H1 (cell line): ENCODE data around the gene ATP6V1G1. TPM values are rescaled to one million over a fixed set of nuclear protein-coding genes. Genes with fewer than 3 reads are reported as not detected.

ENCODE experiments used
- CTCF ChIA-PET: fragments of 300-600 bp; sonication (Branson Sonifier 250); formaldehyde crosslinking; loops from one replicate; lab custom pipeline; 2021; ENCODE audit not compliant: partially characterized antibody; lab: Charles Lee
- POLR2A ChIA-PET: fragments of 300-600 bp; sonication (Branson Sonifier 250); formaldehyde crosslinking; loops from one replicate; lab custom pipeline; 2021; ENCODE audit warnings: inconsistent platforms; ENCODE audit not compliant: partially characterized antibody; lab: Charles Lee
- DNase-seq, 2 experiments: peaks; one replicate each; pipeline versions ENCODE4 v3.0.0 to v3.0.0-alpha.2; 2010 to 2022; ENCODE audit warnings: low spot score in 2 of 2, low read depth in 1 of 2, mixed read lengths in 1 of 2
- FAIRE-seq: peaks from 2 replicates; lab custom pipeline; 2011; peaks lifted over from hg19 to GRCh38; lab: Jason Lieb, UNC
- H2AFZ ChIP-seq: 2 replicates; pipeline ENCODE4 v1.8.1; 2012; ENCODE audit warnings: low read length, inconsistent platforms
- H2AK5ac ChIP-seq: 2 replicates; pipeline ENCODE4 v1.6.1; 2013; ENCODE audit warnings: low read depth, low read length
- H2BK120ac ChIP-seq: replicated peaks from 2 replicates; pipeline ENCODE3; 2013; ENCODE audit warnings: low read depth, low read length, inconsistent platforms
- H2BK12ac ChIP-seq: 2 replicates; pipeline ENCODE4 v1.6.1; 2013; ENCODE audit warnings: low read depth, low read length
- H2BK15ac ChIP-seq: 2 replicates; pipeline ENCODE4 v1.6.1; 2013; ENCODE audit warnings: low read length
- H2BK20ac ChIP-seq: 2 replicates; pipeline ENCODE4 v1.6.1; 2013; ENCODE audit warnings: low read length
- H2BK5ac ChIP-seq: 2 replicates; pipeline ENCODE4 v1.6.1; 2013; ENCODE audit warnings: low read depth, low read length
- H3K14ac ChIP-seq: 2 replicates; pipeline ENCODE4 v1.6.1; 2013; ENCODE audit warnings: inconsistent platforms; ENCODE audit not compliant: insufficient read length
- H3K18ac ChIP-seq: 2 replicates; pipeline ENCODE4 v1.6.1; 2013; ENCODE audit warnings: low read length; ENCODE audit errors: extremely low read depth
- H3K23ac ChIP-seq: 2 replicates; pipeline ENCODE4 v1.6.1; 2013; ENCODE audit warnings: inconsistent platforms; ENCODE audit not compliant: insufficient read length
- H3K23me2 ChIP-seq: 2 replicates; pipeline ENCODE4 v1.6.1; 2013; ENCODE audit warnings: low read depth, low read length
- H3K27ac ChIP-seq: 2 replicates; pipeline ENCODE4 v1.6.1; 2011; ENCODE audit warnings: low read depth, low read length, inconsistent platforms
- H3K27me3 ChIP-seq, 4 experiments: replicated peaks in 1 of 4; 1 replicate in 1 of 4; 2 replicates in 3 of 4; pipeline versions ENCODE4 v1.6.1 to v1.8.1; 2011 to 2013; ENCODE audit warnings: low read length in 3 of 4, mild to moderate bottlenecking in 3 of 4, inconsistent platforms in 2 of 4, mixed read lengths in 2 of 4, moderate library complexity in 1 of 4; ENCODE audit not compliant: control insufficient read depth in 3 of 4, insufficient read depth in 3 of 4; ENCODE audit errors: extremely low read depth in 1 of 4
- H3K36me3 ChIP-seq, 4 experiments: 2 replicates each; pipeline versions ENCODE4 v1.6.1 to v1.8.1; 2011 to 2013; ENCODE audit warnings: mild to moderate bottlenecking in 4 of 4, low read length in 3 of 4, moderate library complexity in 2 of 4, control low read depth in 1 of 4, inconsistent platforms in 1 of 4; ENCODE audit not compliant: insufficient read depth in 4 of 4, control insufficient read depth in 2 of 4
- H3K4ac ChIP-seq: replicated peaks from 2 replicates; pipeline ENCODE3; 2013; ENCODE audit warnings: low read length, low read depth, mixed read lengths, inconsistent platforms; ENCODE audit not compliant: insufficient read length
- H3K4me1 ChIP-seq, 4 experiments: replicated peaks in 1 of 4; 1 replicate in 1 of 4; 2 replicates in 3 of 4; pipeline versions ENCODE4 v1.6.1 to v1.8.1; 2011 to 2013; ENCODE audit warnings: low read length in 3 of 4, inconsistent platforms in 2 of 4, mixed read lengths in 1 of 4; ENCODE audit not compliant: insufficient read depth in 4 of 4, control insufficient read depth in 3 of 4
- H3K4me2 ChIP-seq, 2 experiments: 2 replicates each; pipeline versions ENCODE4 v1.6.1 to v1.8.1; 2011 to 2013; ENCODE audit warnings: low read depth in 2 of 2, low read length in 2 of 2, control low read depth in 1 of 2, inconsistent platforms in 1 of 2, mild to moderate bottlenecking in 1 of 2; ENCODE audit not compliant: insufficient read depth in 1 of 2
- H3K4me3 ChIP-seq, 4 experiments: fragments of 200-600, 300-600 bp in 1 of 4; sonication (generic), shearing (Covaris generic), sonication (Bioruptor Twin) in 1 of 4; 2 replicates each; pipeline versions ENCODE4 v1.5.1 to v1.8.1; 2011 to 2016; ENCODE audit warnings: low read length in 4 of 4, low read depth in 3 of 4, control low read depth in 2 of 4, inconsistent platforms in 2 of 4, mild to moderate bottlenecking in 2 of 4, mixed read lengths in 1 of 4, moderate library complexity in 1 of 4; ENCODE audit not compliant: insufficient read depth in 2 of 4; ENCODE audit errors: extremely low read depth in 1 of 4
- H3K56ac ChIP-seq: replicated peaks from 2 replicates; pipeline ENCODE3; 2013; ENCODE audit warnings: low read depth, mild to moderate bottlenecking, mixed read lengths, low read length, inconsistent platforms; ENCODE audit not compliant: insufficient read length
- H3K79me1 ChIP-seq: 2 replicates; pipeline ENCODE4 v1.6.1; 2013; ENCODE audit warnings: low read depth, low read length, control low read depth
- H3K79me2 ChIP-seq, 2 experiments: 2 replicates each; pipeline versions ENCODE4 v1.6.1 to v1.8.1; 2012 to 2013; ENCODE audit warnings: low read length in 2 of 2, mild to moderate bottlenecking in 2 of 2, inconsistent platforms in 1 of 2; ENCODE audit not compliant: insufficient read depth in 2 of 2, control insufficient read depth in 1 of 2
- H3K9ac ChIP-seq, 4 experiments: replicated peaks in 1 of 4; 1 replicate in 1 of 4; 2 replicates in 3 of 4; pipeline versions ENCODE4 v1.6.1 to v1.8.1; 2011 to 2013; ENCODE audit warnings: low read depth in 3 of 4, low read length in 3 of 4, control low read depth in 2 of 4, mild to moderate bottlenecking in 2 of 4, moderate library complexity in 2 of 4, inconsistent platforms in 1 of 4; ENCODE audit errors: extremely low read depth in 1 of 4
- H3K9me3 ChIP-seq, 2 experiments: 2 replicates each; pipeline versions ENCODE4 v1.6.1 to v1.8.1; 2012 to 2013; ENCODE audit warnings: mild to moderate bottlenecking in 2 of 2, moderate library complexity in 2 of 2, control low read depth in 1 of 2, inconsistent platforms in 1 of 2, low read depth in 1 of 2, low read length in 1 of 2, mixed read lengths in 1 of 2; ENCODE audit not compliant: insufficient read depth in 2 of 2
- H4K20me1 ChIP-seq, 2 experiments: replicated peaks in 1 of 2; 2 replicates each; pipeline versions ENCODE3 to v1.8.1; 2011 to 2013; ENCODE audit warnings: inconsistent platforms in 2 of 2, low read length in 2 of 2, mild to moderate bottlenecking in 1 of 2; ENCODE audit not compliant: insufficient read depth in 2 of 2, control insufficient read depth in 1 of 2
- H4K5ac ChIP-seq: 2 replicates; pipeline ENCODE4 v1.6.1; 2013; ENCODE audit warnings: low read length, low read depth, mixed read lengths, inconsistent platforms; ENCODE audit not compliant: insufficient read length
- H4K8ac ChIP-seq: 2 replicates; pipeline ENCODE4 v1.8.0; 2013; ENCODE audit warnings: mild to moderate bottlenecking, moderate library complexity, low read length, inconsistent platforms; ENCODE audit not compliant: insufficient read depth; ENCODE audit errors: extremely low read depth
- H4K91ac ChIP-seq: replicated peaks from 2 replicates; pipeline ENCODE3; 2013; ENCODE audit warnings: low read length, mixed read lengths, inconsistent platforms; ENCODE audit not compliant: insufficient read length
- BCL11A ChIP-seq, 2 experiments: IDR thresholded peaks; one replicate each; pipeline ENCODE4 v1.6.1; 2011; ENCODE audit warnings: low read depth in 2 of 2, low read length in 2 of 2, mild to moderate bottlenecking in 2 of 2
- CEBPB ChIP-seq: IDR thresholded peaks from 2 replicates; pipeline ENCODE4 v1.6.1; 2012; ENCODE audit warnings: low read depth, low read length
- CHD2 ChIP-seq: IDR thresholded peaks from 2 replicates; pipeline ENCODE4 v1.6.1; 2012; ENCODE audit warnings: low read length, improper control_type of control experiment
- CTBP2 ChIP-seq: IDR thresholded peaks from 2 replicates; pipeline ENCODE4 v1.7.0; 2011; ENCODE audit warnings: borderline replicate concordance, mild to moderate bottlenecking, moderate library complexity, mixed read lengths, low read length; ENCODE audit not compliant: insufficient read depth, insufficient read length
- EZH2 ChIP-seq: fragments of 200-600 bp; sonication (generic); IDR thresholded peaks from 2 replicates; pipeline ENCODE4 v1.7.1; 2012; ENCODE audit warnings: low read depth, mild to moderate bottlenecking, moderate library complexity, low read length, inconsistent platforms; ENCODE audit not compliant: severe bottlenecking
- FOSL1 ChIP-seq: IDR thresholded peaks from 2 replicates; pipeline ENCODE4 v1.6.1; 2011; ENCODE audit warnings: mild to moderate bottlenecking, low read depth, low read length, moderate library complexity; ENCODE audit not compliant: insufficient read depth
- JUN ChIP-seq: IDR thresholded peaks from 2 replicates; pipeline ENCODE4 v1.6.1; 2011; ENCODE audit warnings: low read depth, mild to moderate bottlenecking, improper control_type of control experiment, low read length
- KDM5A ChIP-seq: fragments of 200-600 bp; IDR thresholded peaks from 2 replicates; pipeline ENCODE4 v1.7.1; 2012; ENCODE audit warnings: mild to moderate bottlenecking, low read length, inconsistent platforms, mixed read lengths
- POLR2AphosphoS5 ChIP-seq: IDR thresholded peaks from 2 replicates; pipeline ENCODE4 v1.6.1; 2011; ENCODE audit warnings: low read depth, low read length
- RNF2 ChIP-seq: fragments of 200-900, 300-1000 bp; sonication (generic); IDR thresholded peaks from 2 replicates; pipeline ENCODE4 v1.7.1; 2016; ENCODE audit warnings: borderline replicate concordance, low read depth, mild to moderate bottlenecking, antibody characterized with exemption, low read length; ENCODE audit not compliant: poor library complexity, severe bottlenecking; ENCODE audit errors: missing control alignments
- SAP30 ChIP-seq: fragments of 300-600 bp; sonication (generic); IDR thresholded peaks from 2 replicates; pipeline ENCODE4 v1.7.1; 2012; ENCODE audit warnings: low read length, moderate library complexity, mild to moderate bottlenecking, inconsistent platforms; ENCODE audit not compliant: insufficient read depth, insufficient replicate concordance
- SP4 ChIP-seq: IDR thresholded peaks from 2 replicates; pipeline ENCODE4 v1.6.1; 2012; ENCODE audit warnings: low read length, inconsistent platforms
- TAF7 ChIP-seq: optimal IDR thresholded peaks from 2 replicates; pipeline ENCODE3; 2011; ENCODE audit warnings: low read depth, mild to moderate bottlenecking, inconsistent platforms, low read length, moderate library complexity, borderline replicate concordance
- TBP ChIP-seq: IDR thresholded peaks from 2 replicates; pipeline ENCODE4 v1.6.1; 2011; ENCODE audit warnings: low read depth, low read length, improper control_type of control experiment
- TCF12 ChIP-seq: IDR thresholded peaks from 2 replicates; pipeline ENCODE4 v1.6.1; 2011; ENCODE audit warnings: low read depth, mild to moderate bottlenecking, low read length
- WGBS, 2 experiments: shearing (Covaris generic) in 1 of 2; methylation state at CpG; one replicate each; pipeline versions ENCODE4 v1.1.6 to v1.1.7; 2013 to 2015; ENCODE audit warnings: low lambda C conversion rate in 2 of 2, mixed read lengths in 2 of 2, inconsistent platforms in 1 of 2, low coverage in 1 of 2, missing lambda C conversion rate in 1 of 2; ENCODE audit not compliant: insufficient replicate concordance in 2 of 2, insufficient coverage in 1 of 2, insufficient read length in 1 of 2; ENCODE audit errors: extremely low coverage in 1 of 2, missing lambda C conversion rate in 1 of 2; 5-methylcytosine and 5-hydroxymethylcytosine counted together
- polyA plus RNA-seq, 7 experiments: library from polyadenylated mRNA; depleted of rRNA in 3 of 7; stranded (reverse) in 5 of 7; unstranded in 2 of 7; fragments of >200 nt in 5 of 7; fragments of 200-250 nt in 2 of 7; gene quantifications; 1 replicate in 5 of 7; 2 replicates in 1 of 7; 4 replicates in 1 of 7; pipeline versions ENCODE4 v1.2.1 to v1.2.3, GENCODE V29; 2011 to 2013; ENCODE audit warnings: missing spikeins in 2 of 7, mixed read lengths in 2 of 7
- total RNA-seq: library from RNA; stranded (reverse); fragmentation: NEBNext Ultra II Directional; extraction: Animal tissue kit (Norgen Biotek cat#: 25700); gene quantifications from 2 replicates; pipeline ENCODE4 v1.2.1, GENCODE V29; 2021

Gene ATP6V1G1
- total and polyA plus RNA-seq, 2 of the 8 experiments (the other 6 are each of a cell fraction or from before 2014, with no cell fraction given) = 112 to 124 TPM

DNA sequence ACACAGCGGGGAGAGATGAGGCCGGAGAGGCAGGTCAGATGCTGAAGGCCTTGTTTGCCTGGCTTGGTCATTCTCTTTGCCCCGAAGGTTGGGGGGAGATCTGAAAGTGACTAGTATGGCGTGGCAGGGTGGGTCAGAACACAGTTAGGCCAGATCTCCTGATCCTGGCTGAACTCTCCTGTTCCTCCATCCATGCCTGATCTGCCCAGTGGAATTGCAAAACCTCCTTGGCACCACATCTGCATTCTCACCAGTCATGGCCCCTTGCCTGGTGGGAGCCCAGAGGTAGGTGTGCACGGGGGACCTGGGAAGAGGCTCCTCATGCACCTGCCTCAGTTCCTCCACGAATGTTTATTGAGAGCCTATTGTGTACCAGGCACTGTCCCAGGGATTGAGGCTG is 46.8 kb downstream of the ATP6V1G1 start:
- H4K20me1 ChIP-seq = no peaks in the 10 kb centered on the region
- TF ChIP-seq CTBP2 (no peak), SAP30 (no peak), SP4 (no peak), RNF2 (no peak), BCL11A (IDR thresholded peaks at IDR 0.05; ENCODE audit: low read depth in 2 of 2, low read length in 2 of 2) (no peak), TAF7 (no peak), FOSL1 (no peak), JUN (no peak), EZH2 (no peak), CEBPB (no peak), CHD2 (no peak), TCF12 (no peak), POLR2AphosphoS5 (no peak), KDM5A (no peak), TBP (no peak)

More for the DNA sequence above, 46.8 kb downstream of the ATP6V1G1 start:
- no peak overlapping the region for H2BK15ac ChIP-seq
- no peak overlapping the region for H3K4me2 ChIP-seq
- H4K5ac ChIP-seq = no peak overlapping the region
- FAIRE-seq (no peak), DNase-seq (no peak)
- no peak overlapping the region for H3K9ac ChIP-seq
- H3K27ac ChIP-seq = no peak overlapping the region
- H3K4me3 ChIP-seq = no peak overlapping the region
- no peak overlapping the region for H2AFZ ChIP-seq
- no peak overlapping the region for H4K8ac ChIP-seq
- no peak overlapping the region for H3K23ac ChIP-seq
- ChIA-PET POLR2A (no interaction called here), CTCF (interaction anchor here (0.8 to 2.0 kb wide), 3 partner anchors 12 to 202 kb away, joined by 3 to 6 read pairs (median 3); no protein-coding TSS in a partner anchor)
- no peak overlapping the region for H2BK120ac ChIP-seq
- H2BK20ac ChIP-seq = no peak overlapping the region
- no peaks in the 10 kb centered on the region for H3K79me1 ChIP-seq
- H3K36me3 ChIP-seq = peaks cover 0 to 3% (median 0%) of the 10 kb centered on the region in 4 experiments; a peak in 1 of 8 replicates
- H3K56ac ChIP-seq = no peak overlapping the region
- H2BK12ac ChIP-seq = no peak overlapping the region
- no peaks in the 10 kb centered on the region for H3K9me3 ChIP-seq
- 85% methylated on average over 6 of the region's 6 CpGs; no CpG with 5 or more reads in 1 of the 2 experiments for WGBS, 2 experiments
- no peak overlapping the region for H2AK5ac ChIP-seq
- H3K23me2 ChIP-seq = no peaks in the 10 kb centered on the region
- H3K79me2 ChIP-seq = no peaks in the 10 kb centered on the region
- no peak overlapping the region for H3K14ac ChIP-seq
- H3K18ac ChIP-seq = no peak overlapping the region
- no peaks in the 10 kb centered on the region for H3K27me3 ChIP-seq
- H3K4me1 ChIP-seq = no peaks in the 10 kb centered on the region
- no peak overlapping the region for H3K4ac ChIP-seq
- no peak overlapping the region; the same call in 1 of the 2 replicates for H2BK5ac ChIP-seq
- no peak overlapping the region for H4K91ac ChIP-seq
